Retina (tissue), 1 donor: ENCODE results near the gene HEYL.
A peak's percentile ranks its signal among the peaks of the same experiment; 100 is the strongest.
"Not testable (repeated sequence)": the region's sequence is repeated elsewhere in the genome, so short reads cannot be mapped to it uniquely, and the experiment has no call there.

ENCODE experiments used
- DNase-seq: peaks from one replicate; pipeline ENCODE4 v3.0.0-alpha.2; 2016

The HEYL gene

DNA sequence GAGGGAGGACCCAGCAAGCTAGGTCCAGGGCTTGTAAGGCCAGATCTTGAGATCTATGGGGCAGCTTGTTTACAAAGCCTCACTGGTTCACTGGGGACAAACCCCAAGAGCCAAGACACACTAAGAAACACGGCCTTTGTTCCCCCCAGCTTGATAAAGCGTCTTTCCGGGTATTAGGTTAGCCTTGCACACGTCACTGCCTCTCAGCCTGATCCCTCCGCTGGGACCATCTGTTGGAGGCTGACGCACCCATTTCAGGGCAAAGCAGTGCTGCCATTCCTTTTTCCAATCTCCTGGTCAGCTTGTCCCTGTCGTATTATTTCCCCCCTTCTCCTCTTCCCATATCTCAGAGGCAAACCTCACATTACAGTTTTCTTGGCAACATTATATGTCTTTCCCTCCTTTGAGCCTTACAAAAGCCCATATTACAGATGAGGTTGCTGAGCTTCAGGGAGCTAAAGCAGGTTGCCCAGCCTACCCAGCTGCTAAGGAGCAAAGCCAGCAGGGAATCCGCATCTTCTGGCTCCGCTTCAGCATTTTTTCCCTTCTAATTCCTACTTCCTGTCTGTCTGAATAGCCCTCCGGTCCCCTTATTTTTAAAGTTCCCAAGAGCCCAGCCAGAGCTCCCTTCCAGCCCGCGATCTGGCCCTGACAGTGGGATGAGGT is 4.1 kb downstream of the HEYL start:
- no peak for DNase-seq

DNA sequence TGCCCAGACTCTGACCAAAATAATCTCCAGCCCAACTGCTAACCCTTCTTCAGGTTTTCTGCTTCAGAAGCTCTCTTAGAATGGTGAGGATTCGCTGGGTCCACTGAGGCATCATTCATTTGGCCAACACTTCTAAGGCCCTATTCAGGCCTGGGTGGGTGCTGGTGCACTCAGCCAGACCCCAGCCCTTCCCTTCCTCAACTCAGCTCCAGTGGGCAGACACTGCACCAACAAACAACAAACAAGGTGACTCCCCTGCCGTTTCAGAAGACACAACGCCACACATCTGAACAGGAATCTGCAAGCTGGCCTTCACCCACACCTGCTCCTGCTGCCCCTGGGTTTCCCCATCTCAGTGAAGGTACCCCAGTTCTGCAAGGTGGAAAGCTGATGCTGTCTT is 6.0 kb downstream of the HEYL start:
- DNase-seq = no peak

DNA sequence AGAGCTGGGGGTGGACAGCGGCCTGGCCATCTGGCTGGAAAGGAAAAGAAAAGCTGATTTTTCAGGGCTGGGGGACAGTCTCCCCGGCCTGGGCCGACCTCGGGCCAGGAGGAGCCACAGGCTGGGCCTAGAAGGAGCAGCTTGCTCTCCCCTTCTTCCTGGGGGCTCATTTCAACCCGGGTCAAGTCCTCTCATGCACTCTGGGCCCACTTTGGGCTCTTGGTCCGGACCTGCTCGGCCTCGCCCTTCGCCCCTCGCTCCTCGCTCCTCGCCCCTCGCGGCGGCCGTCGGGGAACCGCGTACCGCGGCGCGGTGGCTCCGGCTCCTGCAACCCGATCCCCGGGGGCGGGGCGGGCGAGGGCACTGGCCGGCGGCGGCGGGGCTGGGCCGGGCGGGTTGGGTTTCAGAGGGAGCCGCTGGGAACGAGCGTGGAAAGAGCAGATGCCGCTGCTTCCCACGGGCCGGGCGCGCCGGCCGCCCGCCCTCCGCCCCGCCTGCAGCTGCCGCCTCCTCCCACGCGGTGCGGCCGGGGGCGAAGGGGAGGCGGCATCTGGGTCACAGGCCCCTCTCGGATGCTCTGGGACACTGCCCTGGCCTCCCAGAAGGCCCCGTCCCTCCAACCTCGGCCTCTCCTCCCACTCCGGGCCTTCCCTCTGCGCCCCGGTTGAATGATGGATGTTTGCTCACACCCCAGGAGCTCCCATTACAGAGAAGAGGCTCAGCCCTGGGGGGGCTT is 6.6 kb downstream of the HEYL start:
- DNase-seq = peak; percentile 83

DNA sequence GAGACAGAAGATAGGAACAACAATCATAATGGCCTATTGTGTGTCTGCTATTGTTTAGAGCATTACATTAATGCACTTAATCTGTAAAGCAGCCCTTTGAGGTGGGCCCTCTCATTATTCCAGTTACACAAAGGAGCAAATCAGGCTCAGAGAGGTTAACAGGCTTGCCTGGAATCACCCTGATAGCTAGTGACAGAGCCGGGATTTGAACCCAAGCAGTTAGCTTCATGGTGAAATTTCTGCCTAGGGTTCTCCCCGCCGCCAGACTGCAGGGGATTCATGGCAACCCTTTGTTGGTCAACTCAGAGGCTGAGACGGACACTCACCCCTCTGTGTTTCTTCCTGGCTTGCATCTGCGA is 7.1 kb downstream of the HEYL start:
- no peak for DNase-seq

DNA sequence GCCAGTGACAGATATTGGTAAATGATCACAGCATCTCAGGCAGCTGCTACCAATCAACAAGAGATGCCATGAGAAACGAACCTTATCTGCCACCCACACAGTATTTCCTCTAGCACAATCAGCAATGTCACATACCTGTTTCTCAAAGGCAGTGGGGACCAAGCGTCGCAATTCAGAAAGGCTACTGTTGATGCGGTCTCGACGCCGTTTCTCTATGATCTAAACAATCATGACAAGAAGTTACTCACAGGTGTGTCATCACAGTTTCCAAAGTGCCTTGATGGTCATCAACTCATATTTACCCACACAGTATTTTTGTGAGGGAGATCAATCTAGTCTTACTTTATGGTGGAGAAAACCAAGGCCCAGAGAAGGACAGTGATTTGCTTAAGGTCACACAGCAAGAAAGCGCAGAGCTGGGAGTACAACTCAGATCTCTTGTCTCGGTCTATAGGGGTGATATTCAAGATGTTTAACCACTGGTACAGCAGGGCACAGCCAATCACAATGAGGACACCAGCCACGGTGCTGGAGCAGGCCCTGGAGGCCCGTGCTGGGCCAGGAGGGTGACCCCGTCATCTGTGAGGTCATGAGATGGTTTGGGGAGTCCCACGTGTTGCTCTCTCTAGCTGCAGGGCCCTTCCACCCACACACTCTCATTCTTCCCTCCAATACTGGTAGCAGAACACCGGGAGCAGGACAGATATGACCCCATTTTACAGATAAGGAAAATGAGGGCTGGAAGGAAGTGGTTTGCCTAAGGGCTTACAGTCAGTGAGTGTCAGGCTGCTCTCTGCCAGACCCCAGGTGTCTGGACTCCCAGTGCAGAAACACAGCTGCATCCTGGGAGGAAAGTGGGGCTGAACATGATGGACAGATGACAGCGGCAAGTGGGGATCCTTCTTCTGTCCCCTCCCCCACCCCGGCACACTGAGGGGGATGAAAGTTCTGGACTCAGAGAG is 7.8 kb downstream of the HEYL start:
- DNase-seq = no peak

DNA sequence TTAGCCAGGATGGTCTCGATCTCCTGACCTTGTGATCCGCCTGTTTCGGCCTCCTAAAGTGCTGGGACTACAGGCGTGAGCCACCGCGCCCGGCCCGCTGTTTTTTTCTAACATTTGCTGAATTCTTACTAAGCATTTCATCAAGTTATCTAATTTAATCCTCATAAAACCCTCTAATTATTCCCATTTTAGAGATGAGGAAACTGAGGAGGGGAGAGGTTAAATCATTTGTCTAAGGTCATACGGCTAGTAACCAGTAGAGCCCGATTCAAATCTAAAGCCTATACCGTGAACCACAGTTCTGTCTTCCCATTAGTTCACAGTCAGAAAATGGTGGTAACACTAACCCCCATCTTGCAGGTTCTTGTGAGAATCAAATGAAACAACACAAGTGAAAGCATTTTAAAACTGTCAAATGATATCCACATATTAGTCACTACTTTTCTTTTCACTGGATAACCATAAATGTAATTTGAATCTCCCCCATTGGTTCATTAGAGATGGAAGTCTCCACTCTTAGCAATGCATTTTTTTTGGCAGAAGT is 10.6 kb downstream of the HEYL start:
- no peak for DNase-seq

DNA sequence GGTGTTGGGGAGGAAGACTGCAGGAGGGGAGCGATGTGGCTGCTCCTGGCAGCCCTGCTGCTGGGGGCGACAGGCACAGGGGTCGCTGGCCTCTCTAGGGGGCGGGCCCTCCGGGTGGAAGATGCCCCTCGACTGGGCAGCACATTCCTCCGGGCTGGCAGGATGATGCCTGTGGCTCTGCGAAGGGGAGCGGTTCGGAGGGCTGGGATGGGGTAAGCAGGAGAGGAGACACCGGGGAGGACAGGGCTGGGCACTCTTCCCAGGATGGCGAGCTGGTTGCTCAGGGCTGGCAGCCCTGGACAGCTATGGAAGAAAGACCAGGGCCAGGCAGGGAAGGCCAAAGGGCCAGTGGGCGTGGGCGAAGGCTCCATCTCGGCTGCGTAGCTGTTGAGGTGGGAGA is 12.8 kb downstream of the HEYL start:
- no peak for DNase-seq

DNA sequence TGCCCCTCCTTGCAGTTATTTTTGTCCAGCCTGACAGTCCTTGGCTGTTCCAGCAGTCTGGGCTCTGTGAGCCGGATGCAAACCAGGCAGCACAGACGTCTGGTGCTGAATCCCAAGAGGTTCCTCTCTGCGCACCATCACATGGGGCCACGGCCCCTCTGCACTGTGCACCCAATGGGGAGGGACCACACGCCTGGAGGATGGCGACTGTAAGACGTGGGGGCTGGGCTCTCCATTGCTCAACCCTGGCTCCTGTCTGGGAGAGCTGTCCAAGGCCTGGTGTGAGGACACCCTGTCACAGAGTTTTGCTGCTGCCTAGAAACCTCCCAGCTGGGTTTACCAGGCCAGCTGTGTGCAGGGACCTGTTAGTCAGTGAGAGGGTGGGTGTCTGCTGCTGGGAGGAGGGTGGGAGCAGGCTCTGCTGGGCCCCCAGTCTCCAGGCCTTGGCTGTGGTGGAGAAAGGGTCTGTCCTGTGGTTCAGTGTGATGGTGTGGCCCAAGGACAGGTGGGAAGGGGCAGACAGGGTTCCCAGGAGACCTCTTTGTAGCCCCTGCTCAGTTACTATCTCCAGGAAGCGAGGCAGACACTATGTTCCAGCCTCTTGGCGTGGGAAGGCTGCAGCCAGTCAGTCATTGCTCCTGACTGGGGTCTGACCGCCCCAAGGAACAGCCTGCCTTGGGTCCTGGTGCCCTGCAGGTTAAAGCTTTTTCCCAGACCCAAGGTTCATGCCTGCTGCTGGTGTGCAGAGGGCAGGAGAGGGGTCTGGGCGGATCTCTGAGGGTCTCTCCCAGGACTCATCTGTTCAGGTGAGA is 13.8 kb downstream of the HEYL start:
- no peak for DNase-seq

DNA sequence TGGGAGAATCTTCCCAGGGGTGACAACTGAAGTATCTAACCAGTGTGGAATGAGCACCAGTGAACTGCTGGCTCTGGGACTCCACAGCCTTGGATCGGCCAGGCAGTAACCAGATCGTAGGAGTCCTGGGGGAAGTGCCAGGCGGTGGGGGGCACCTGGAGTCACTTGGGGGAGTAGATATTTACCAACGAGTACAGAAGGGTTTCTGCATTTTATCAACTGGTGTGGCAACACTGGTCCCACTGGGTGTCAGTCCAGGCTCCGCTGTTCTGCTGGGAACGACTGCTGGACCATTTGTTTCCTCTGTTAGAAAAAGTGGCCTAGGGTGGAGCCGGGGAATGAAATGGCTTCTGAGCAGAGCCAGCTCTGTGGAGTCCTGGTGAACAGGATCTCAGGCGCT is 14.4 kb downstream of the HEYL start:
- DNase-seq = no peak

DNA sequence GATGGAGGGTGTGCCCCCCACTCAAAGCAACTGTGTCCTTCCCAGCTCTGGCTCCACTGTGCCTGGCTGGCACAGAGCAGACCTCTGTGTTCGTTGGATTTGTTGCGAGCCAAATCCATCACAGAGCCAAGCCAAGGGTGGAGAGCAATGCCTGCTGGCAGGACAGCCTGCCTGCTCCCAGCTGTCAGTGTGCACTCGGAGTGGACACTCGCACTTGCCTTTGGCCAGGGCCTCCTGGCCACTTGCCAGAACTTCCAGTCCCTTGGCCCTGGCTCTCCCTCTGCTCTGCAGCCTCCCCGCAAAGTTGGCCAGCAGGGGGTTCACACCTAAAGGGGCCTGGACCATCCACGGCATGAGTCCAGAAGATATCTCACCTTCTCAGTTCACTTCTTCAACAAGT is 16.4 kb downstream of the HEYL start:
- DNase-seq = no peak

DNA sequence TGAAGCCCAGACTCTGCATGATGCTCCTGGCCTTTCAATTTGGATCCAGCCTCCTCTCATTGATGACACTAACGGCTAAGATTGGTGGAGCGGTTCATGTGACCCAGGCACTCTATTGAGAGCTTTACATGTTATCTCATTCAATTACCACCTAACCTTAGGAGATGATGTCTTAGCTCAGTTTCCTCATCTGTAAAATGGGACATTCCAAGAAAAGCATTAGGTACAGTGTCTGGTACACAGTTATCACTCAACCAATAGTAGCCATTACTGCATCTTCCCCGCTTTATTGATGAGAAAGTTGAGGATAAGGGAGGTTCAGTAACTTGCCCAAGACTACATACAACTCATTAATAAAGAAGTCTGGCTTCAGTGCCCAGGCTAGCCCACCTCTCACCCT is 17.0 kb downstream of the HEYL start:
- no peak for DNase-seq

DNA sequence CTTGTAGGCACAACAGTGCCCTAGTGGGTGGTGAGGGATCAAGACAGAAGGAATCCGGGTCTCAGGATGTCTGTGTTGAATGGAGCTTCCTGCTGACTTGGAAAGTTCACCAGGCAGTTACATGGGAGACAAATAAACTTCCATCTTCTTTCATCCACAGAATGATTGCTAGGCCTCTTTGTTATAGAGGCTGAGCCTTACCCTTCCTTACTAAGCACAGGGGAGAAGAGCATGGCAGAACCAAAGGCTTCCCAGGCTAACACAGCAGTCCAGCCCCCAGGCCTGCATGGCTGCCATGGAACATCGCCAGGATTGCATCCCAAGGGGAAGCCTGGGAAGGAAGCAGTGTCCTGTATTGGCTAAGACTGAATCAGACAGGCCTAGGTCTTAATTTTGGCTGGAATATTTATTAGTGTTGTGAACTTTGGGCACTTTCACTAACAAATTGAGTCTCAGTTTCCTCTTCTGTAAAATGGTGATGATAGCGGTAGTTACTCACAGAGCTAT is 18.7 kb downstream of the HEYL start:
- DNase-seq = no peak

DNA sequence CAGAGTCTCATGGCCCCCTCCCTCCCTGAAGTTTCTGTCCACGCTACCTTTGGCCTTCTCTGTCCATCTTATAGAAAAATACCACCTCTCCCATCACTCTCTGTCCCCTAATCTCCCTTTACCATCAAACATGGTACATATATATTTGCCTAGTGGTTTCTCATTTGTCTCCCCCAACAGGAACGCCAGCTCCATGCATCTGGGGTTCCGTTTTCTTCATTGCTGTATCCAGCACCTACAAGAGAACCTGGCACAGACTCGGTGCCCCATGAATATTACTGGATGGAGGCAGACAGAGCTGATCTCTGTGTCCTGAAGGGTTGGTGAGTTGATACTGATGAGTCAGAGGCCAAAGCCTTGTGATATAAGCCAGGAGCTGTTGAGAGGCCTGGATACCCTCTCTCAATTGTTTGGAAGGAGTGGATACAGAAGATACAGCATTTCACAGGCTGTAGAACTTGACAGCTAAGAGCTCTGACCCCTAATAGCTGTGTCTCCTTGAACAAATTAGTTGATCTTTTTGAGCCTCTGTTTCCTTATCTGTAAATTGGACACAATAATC is 21.9 kb downstream of the HEYL start:
- no peak for DNase-seq

DNA sequence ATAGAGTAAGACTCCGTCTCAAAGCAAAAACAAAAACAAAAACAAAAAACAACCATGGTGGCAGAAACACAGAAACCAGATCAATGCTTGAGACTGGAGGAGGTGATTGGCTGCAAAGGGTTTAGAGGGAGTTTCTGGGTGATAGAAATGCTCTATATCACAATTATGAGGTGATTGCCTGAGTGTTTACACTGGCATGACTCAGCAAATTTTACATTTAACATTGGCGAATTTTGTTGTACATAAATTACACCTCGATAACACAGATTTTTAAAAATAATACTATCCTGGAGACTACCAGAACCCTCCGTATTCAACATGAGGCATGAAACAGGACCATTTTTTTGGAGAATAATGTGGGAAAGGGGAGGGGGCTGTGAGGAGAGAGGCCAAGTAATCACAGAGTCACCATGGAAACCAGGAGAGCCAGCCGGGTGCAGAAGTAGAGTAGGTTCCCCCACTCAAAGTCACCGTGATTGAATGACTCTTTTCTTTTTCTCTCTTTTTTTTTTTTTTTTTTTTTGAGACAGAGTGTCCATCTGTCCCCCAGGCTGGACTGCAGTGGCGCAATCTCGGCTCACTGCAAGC is 24.3 kb downstream of the HEYL start:
- no peak for DNase-seq

DNA sequence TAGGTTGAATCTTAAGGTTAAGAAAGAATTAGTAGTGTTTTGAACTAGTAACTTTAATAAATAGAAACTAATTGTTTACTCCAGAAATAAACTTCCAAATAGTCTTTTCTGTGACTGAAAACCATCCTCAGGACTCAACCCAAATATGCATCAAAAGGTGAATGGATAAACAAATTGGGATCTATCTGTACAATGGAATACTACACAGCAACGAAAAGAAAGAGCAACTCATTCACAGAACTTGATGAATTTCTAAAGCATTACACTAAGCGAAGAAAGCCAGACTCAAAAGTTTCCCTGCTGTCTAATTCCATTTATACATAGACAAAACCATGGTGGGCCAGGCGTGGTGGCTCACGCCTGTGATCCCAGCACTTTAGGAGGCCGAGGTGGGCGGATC is 25.0 kb downstream of the HEYL start:
- no peak for DNase-seq

DNA sequence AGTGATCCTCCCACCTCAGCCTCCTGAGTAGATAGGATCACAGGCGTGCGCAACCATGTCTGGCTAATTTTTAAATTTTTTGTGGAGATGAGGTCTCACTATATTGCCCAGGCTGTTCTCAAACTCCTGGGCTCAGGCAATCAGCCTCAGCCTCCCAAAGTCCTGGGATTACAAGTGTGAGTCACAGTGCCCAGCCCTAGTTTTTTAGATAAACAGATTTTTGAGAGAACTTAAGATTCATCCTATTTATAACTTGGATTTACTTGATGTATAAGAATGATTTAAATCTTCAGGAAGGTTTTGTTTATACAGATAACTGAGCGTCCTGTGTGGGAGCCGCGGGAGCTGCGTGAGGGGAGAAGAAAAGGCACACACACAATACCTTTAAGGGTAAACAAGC is 26.2 kb downstream of the HEYL start:
- no peak for DNase-seq

DNA sequence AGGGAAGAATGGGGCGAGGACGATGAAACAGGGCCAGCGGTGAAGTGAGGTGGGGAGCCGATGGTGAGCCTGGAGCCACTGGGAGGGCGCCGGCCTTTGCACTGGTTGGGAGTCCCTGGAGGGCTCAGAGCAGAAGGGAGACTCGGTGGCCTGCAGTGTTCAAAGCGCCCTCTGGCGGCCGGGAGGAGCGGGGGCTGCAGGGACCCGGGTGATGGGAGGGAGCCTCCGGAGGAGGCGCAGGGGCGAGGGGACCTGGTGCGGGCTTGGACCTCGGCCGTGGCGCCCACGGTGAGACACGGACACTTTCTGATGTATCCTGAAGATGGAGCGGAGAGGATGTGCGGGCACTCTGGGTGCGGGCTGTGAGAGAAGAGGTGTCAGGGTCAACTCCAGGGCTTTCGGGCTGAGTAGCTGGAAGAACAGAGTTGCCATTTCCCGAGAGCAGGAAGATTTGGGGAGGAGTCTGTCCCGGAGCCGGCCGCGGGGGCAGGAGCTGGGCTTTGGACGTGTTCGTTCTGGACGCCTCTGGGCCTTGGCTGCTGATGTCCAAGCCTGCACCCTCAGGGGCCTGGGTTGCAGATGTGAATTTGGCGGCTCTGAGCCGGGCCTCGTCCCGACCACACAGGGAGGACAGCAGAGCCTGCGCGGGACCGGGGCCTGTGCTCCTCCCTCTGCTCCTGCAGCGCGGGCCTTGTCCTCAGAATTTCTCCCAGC is 29.7 kb downstream of the HEYL start:
- peak; percentile 84 for DNase-seq

DNA sequence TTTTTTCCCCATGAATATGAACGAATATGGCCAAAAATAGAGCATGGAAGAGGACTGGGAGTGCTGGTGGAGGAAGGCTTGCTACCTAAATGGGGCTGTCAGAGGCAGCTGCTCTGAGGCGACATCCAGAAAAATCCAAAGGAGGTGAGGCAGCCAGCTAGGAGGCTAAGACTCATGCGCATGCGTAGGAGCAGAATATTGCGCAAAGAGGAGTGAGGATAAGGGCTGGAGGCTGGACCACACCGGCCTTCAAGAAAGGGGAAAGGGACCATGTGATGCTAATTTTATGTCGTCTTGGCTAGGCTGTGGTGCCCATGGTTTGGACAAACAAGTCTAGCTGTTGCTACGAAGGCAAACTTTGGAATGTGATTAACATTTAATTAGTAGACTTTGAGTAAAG is 30.5 kb downstream of the HEYL start:
- DNase-seq = no peak

DNA sequence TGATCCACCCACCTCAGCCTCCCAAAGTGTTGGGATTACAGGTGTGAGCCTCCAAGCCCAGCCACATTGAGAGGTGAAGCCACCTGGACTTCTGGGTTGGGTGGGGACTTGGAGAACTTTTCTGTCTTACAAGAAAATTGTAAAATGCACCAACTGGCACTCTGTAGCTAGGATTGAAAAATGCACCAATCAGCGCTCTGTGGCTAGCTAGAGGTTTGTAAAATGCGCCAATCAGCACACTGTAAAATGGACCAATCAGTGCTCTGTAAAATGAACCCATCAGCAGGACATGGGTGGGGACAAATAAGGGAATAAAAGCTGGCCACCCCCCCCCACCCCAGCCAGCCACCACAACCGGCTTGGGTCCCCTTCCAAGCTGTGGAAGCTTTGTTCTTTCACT is 35.8 kb downstream of the HEYL start:
- DNase-seq = not testable (repeated sequence)

DNA sequence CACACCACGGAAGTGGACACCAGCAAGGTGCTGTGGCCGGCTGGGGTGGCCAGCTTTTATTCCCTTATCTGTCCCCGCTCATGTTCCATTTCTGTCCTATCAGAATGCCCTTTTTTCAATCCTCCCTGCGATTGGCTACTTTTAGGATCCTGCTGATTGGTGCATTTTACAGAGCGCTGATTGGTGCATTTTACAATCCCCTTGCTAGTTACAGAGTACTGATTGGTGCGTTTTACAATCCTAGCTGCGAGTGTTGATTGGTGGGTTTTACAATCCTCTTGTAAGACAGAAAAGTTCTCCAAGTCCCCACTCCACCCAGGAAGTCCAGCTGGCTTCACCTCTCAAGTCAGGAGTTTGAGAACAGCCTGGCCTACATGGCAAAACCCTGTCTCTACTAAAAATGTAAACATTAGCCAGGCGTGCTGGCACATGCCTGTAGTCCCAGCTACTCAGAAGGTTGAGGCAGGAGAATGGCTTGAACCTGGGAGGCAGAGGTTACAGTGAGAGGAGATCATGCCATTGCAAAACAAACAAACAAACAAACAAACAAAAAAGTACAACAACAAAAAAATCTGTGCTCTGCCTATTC is 37.7 kb downstream of the HEYL start:
- DNase-seq = not testable (repeated sequence)

DNA sequence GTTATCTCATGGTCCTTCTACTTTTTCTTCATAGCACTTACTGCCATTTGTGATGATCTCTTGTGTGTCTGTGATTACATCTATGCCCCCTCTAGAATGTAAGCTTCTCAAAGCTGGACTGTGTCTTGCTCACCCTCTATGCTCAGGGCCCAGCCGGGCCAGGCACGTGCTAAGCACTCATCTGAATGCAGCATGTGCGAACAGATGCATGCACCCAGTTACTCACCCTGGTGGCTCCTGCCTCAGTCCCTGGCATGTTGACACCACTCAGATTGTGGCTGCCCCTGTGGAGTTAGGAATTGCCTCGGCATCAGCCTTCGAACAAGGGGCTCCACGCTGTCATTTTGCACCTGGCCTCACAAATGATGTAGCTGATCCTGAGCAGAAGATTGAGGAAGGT is 43.3 kb downstream of the HEYL start:
- DNase-seq = no peak
